GM23338 (cell line): ENCODE measurements around the gene SRPX2. TPM values are rescaled to one million over a fixed set of nuclear protein-coding genes. Genes with fewer than 3 reads are reported as not detected.
A peak's percentile ranks its signal among the peaks of the same experiment; 100 is the strongest.

Source experiments
- ATAC-seq: fragments of 200-7000 bp; cut with Tn5 transposase; 3 replicates; pipeline ENCODE4 v1.9.1; 2020
- DNase-seq: peaks from one replicate; pipeline ENCODE4 v3.0.0-alpha.2; 2015; ENCODE audit warnings: low spot score
- H2AFZ ChIP-seq: fragments of 200-600 bp; sonication (generic); 2 replicates; pipeline ENCODE4 v1.8.0; 2016; ENCODE audit warnings: antibody characterized with exemption, mild to moderate bottlenecking, moderate library complexity
- H3F3A ChIP-seq: fragments of 200-600 bp; sonication (generic); replicated peaks from 2 replicates; pipeline ENCODE4 v1.8.0; 2017; ENCODE audit warnings: antibody characterized with exemption, mixed run types, low read depth
- H3K27ac ChIP-seq: fragments of 200-600 bp; sonication (generic); 2 replicates; pipeline ENCODE4 v1.6.1; 2016; ENCODE audit warnings: low read depth
- H3K27me3 ChIP-seq: fragments of 200-600 bp; sonication (generic); 2 replicates; pipeline ENCODE4 v1.8.0; 2016; ENCODE audit warnings: mild to moderate bottlenecking, mixed run types, moderate library complexity; ENCODE audit not compliant: insufficient read depth
- H3K36me3 ChIP-seq: fragments of 200-600 bp; sonication (generic); 2 replicates; pipeline ENCODE4 v1.8.0; 2016; ENCODE audit warnings: mild to moderate bottlenecking; ENCODE audit not compliant: insufficient read depth
- H3K4me1 ChIP-seq: fragments of 200-600 bp; sonication (generic); 2 replicates; pipeline ENCODE4 v1.8.0; 2016; ENCODE audit warnings: mild to moderate bottlenecking, moderate library complexity; ENCODE audit not compliant: insufficient read depth
- H3K4me2 ChIP-seq: fragments of 200-600 bp; sonication (generic); 2 replicates; pipeline ENCODE4 v1.7.1; 2017; ENCODE audit warnings: mixed run types
- H3K4me3 ChIP-seq: fragments of 200-600 bp; sonication (generic); 2 replicates; pipeline ENCODE4 v1.6.1; 2016; ENCODE audit warnings: mixed run types
- H3K79me2 ChIP-seq: fragments of 200-600 bp; sonication (generic); replicated peaks from 2 replicates; pipeline ENCODE4 v1.8.0; 2017; ENCODE audit warnings: mild to moderate bottlenecking; ENCODE audit not compliant: insufficient read depth
- H3K9me2 ChIP-seq: fragments of 200-600 bp; sonication (generic); 2 replicates; pipeline ENCODE4 v1.8.0; 2017; ENCODE audit not compliant: insufficient read depth
- H4K20me1 ChIP-seq: fragments of 200-600 bp; sonication (generic); replicated peaks from 2 replicates; pipeline ENCODE4 v1.8.0; 2017; ENCODE audit warnings: mild to moderate bottlenecking; ENCODE audit not compliant: insufficient read depth
- H3K27ac Mint-ChIP-seq: 2 replicates; pipeline ENCODE4 v1.8.0; 2020; ENCODE audit warnings: inconsistent platforms, mild to moderate bottlenecking, moderate library complexity, mixed read lengths
- H3K27me3 Mint-ChIP-seq: 3 replicates; pipeline ENCODE4 v1.8.0; 2022; ENCODE audit warnings: low read depth, mild to moderate bottlenecking, moderate library complexity, mixed read lengths, inconsistent platforms; ENCODE audit not compliant: insufficient read depth, poor library complexity
- H3K36me3 Mint-ChIP-seq: 3 replicates; pipeline ENCODE4 v1.8.0; 2021; ENCODE audit warnings: low read depth, mild to moderate bottlenecking, inconsistent platforms, moderate library complexity, mixed read lengths
- H3K4me1 Mint-ChIP-seq: 3 replicates; pipeline ENCODE4 v1.8.0; 2020; ENCODE audit warnings: mild to moderate bottlenecking, inconsistent platforms, mixed read lengths
- H3K4me3 Mint-ChIP-seq: 3 replicates; pipeline ENCODE4 v1.8.0; 2021; ENCODE audit warnings: moderate library complexity, mild to moderate bottlenecking, inconsistent platforms, mixed read lengths
- H3K9me3 Mint-ChIP-seq: 3 replicates; pipeline ENCODE4 v1.8.0; 2020; ENCODE audit warnings: moderate library complexity, mild to moderate bottlenecking, inconsistent platforms, mixed read lengths
- CREB1 ChIP-seq: fragments of 250-450 bp; sonication (Bioruptor Pico); IDR thresholded peaks from 2 replicates; pipeline ENCODE4 v1.5.0; 2020; ENCODE audit warnings: low read depth, mild to moderate bottlenecking, moderate library complexity
- CTCF ChIP-seq, 2 experiments: fragments of 200-600 bp in 1 of 2; sonication (generic) in 1 of 2; conservative IDR thresholded peaks; 2 replicates each; pipeline versions ENCODE4 v1.5.1 to v1.6.1; 2016 to 2017; ENCODE audit warnings: antibody characterized with exemption in 2 of 2, low read depth in 2 of 2, mild to moderate bottlenecking in 2 of 2, moderate library complexity in 1 of 2
- ETS1 ChIP-seq: IDR thresholded peaks from 2 replicates; pipeline ENCODE4 v1.6.1; 2016; ENCODE audit warnings: antibody characterized with exemption
- EZH2phosphoT487 ChIP-seq: fragments of 200-600 bp; sonication (generic); IDR thresholded peaks from one replicate; pipeline ENCODE4 v1.8.1; 2018; ENCODE audit warnings: antibody characterized with exemption; ENCODE audit not compliant: unreplicated experiment
- JUNB ChIP-seq: IDR thresholded peaks from one replicate; pipeline ENCODE4 v1.6.1; 2016; ENCODE audit warnings: antibody characterized with exemption; ENCODE audit not compliant: unreplicated experiment
- NANOG ChIP-seq: IDR thresholded peaks from 2 replicates; pipeline ENCODE4 v1.6.1; 2016; ENCODE audit warnings: antibody characterized with exemption, borderline replicate concordance
- POLR2AphosphoS5 ChIP-seq: IDR thresholded peaks from 2 replicates; pipeline ENCODE4 v1.6.1; 2016; ENCODE audit warnings: antibody characterized with exemption, low read depth
- REST ChIP-seq: IDR thresholded peaks from one replicate; pipeline ENCODE4 v1.6.1; 2018; ENCODE audit warnings: antibody characterized with exemption; ENCODE audit not compliant: unreplicated experiment
- ZNF331 ChIP-seq: fragments of 250-450 bp; sonication (Bioruptor Pico); IDR thresholded peaks from 2 replicates; pipeline ENCODE4 v1.5.0; 2020; ENCODE audit warnings: low read depth, mild to moderate bottlenecking, moderate library complexity
- ZNF462 ChIP-seq: fragments of 250-450 bp; sonication (Bioruptor Pico); IDR thresholded peaks from 2 replicates; pipeline ENCODE4 v1.5.0; 2020; ENCODE audit warnings: mild to moderate bottlenecking, moderate library complexity
- polyA plus RNA-seq: library from polyadenylated mRNA; unstranded; fragments of >200 nt; fragmentation: Nextera tagmentation; extraction: Ambion mirVana; gene quantifications from 2 replicates; pipeline ENCODE4 v1.2.1, GENCODE V29; 2016
- total RNA-seq: library from RNA; depleted of rRNA; stranded (reverse); fragments of >200 nt; shearing (Covaris generic); gene quantifications from 2 replicates; pipeline ENCODE4 v1.2.3, GENCODE V29; 2014

Gene SRPX2
- total and polyA plus RNA-seq, 2 experiments from 2014 or later: not detected

DNA sequence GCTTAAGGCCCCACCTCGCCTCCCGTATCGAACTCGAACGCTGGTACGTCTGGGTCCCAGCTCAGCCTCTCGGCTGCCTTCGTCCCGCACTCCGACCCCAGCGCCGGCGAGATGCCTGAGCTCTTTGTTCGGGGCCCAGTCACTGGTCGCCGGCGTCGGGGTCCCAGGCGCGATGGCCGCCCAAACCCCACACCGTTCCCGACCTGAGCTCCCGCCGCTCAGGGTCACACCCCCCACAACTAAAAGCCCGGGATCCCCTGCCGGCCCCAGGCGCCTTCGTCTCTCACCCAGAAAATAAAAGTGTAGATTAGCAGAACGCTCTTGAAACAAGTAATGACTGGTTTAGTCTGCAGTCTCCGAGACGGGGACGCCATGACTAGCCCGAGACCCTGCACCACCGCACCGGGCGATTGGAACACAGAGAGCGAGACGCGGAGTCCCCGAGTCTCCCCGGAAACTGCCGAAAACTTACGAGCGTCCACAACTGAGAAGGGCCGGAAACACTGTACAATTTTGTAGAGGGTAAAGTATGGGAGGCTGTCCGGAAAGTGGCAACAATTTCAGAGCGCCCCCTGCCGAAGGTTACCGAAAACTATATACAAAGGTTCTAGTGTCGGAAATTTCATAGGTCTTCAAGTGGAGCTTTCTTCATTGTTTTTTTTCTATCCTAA, 7.5 kb upstream of the SRPX2 start, which contains the start of gene TSPAN6 (continued):
- TF ChIP-seq EZH2phosphoT487: no peak
- TF ChIP-seq ZNF462: no peak
- TF ChIP-seq NANOG: no peak
- TF ChIP-seq CREB1 (CRISPR knock-in tag): no peak
- no peak for TF ChIP-seq JUNB
- no peak for TF ChIP-seq ZNF331

DNA sequence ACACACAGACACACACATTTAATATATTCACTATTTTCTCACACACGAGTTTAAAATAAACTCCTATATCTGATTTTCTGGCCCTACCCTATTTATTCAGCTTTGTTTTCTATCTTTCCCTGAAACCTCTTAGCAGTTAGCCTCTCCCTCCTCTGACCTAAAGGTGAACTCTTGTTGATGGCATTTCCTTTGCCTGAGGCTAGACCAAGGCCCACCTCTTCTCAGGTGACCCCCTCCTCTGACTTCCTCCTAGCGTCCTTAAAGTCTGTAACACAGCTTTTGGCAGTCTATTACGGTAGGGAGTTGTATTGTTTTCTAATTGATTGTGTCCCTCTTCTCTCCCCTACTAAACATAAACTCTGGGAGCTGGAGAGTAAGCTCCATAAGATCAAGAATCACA, 1.7 kb upstream of the SRPX2 start:
- H3K4me3 ChIP-seq: no peak overlapping the region
- H4K20me1 ChIP-seq: no peaks in the 10 kb centered on the region
- no peaks in the 10 kb centered on the region for H3K36me3 Mint-ChIP-seq
- H3K4me1 Mint-ChIP-seq: peaks cover 5% of the 10 kb centered on the region; the same call in 2 of the 3 replicates
- H3K4me3 Mint-ChIP-seq: no peak overlapping the region
- no peaks in the 10 kb centered on the region for H3K9me2 ChIP-seq
- H3K4me2 ChIP-seq: no peak overlapping the region
- H3K4me1 ChIP-seq: no peaks in the 10 kb centered on the region; the same call in 1 of the 2 replicates
- H3K27ac Mint-ChIP-seq: no peak overlapping the region
- no peak overlapping the region for H2AFZ ChIP-seq
- H3K27ac ChIP-seq: no peak overlapping the region
- no peaks in the 10 kb centered on the region for H3K79me2 ChIP-seq
- H3K27me3 ChIP-seq: no peaks in the 10 kb centered on the region
- ATAC-seq: no peak
- H3F3A ChIP-seq: no peaks in the 10 kb centered on the region
- peak; percentile 31 for DNase-seq
- H3K9me3 Mint-ChIP-seq: no peaks in the 10 kb centered on the region
- H3K36me3 ChIP-seq: no peaks in the 10 kb centered on the region
- peaks cover 2% of the 10 kb centered on the region for H3K27me3 Mint-ChIP-seq
- TF ChIP-seq CTCF (conservative IDR thresholded peaks at IDR 0.05; ENCODE audit: low read depth in 2 of 2): no peak
- TF ChIP-seq EZH2phosphoT487: no peak
- TF ChIP-seq POLR2AphosphoS5: no peak
- TF ChIP-seq ETS1: no peak
- TF ChIP-seq REST: no peak
